HG02970 (cell line): Measurements from ENCODE around the gene INSYN2A.

ENCODE experiments used
- ATAC-seq: cut with Tn5 transposase; IDR thresholded peaks from one replicate; pipeline ENCODE4 v1.9.1; 2021; ENCODE audit warnings: mild to moderate bottlenecking, moderate library complexity, moderate number of reproducible peaks; ENCODE audit not compliant: unreplicated experiment, low FRiP score

The INSYN2A gene

DNA sequence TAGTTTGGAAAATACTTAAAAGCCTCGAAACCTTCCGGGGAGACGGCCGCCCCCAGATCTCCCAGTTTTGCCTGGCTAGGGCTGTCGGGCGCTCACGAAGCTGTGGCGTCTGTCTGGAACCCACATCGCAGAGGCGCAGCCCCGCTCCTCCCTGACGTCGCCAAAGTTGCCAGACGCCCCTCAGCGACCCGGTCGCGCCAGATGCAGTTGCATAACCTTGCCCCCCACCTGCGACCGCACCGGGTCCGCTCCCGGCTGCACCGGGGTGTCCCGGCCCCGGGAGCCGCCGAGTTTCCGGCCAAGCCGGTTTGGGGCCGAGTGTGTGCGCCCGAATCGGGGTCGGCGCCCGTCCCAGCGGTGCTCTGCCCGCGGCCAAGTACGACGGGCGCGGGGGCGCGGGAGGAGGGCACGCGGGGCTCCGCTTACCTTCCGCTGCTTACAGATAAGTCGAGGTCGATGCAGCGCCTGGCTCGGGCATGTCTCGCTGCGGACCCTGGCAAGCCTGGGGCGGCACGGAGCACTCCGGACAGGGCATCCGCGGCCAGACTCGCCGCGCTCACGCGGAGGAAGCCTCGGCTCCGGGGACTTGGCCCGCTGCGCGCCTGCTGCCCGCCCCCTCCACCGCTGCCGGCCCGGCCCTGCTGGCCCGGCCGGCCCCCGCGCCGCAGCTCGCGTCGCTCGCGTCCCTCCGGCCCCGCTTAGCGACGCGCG is 665 bp downstream of the INSYN2A start:
- ATAC-seq = no peak

DNA sequence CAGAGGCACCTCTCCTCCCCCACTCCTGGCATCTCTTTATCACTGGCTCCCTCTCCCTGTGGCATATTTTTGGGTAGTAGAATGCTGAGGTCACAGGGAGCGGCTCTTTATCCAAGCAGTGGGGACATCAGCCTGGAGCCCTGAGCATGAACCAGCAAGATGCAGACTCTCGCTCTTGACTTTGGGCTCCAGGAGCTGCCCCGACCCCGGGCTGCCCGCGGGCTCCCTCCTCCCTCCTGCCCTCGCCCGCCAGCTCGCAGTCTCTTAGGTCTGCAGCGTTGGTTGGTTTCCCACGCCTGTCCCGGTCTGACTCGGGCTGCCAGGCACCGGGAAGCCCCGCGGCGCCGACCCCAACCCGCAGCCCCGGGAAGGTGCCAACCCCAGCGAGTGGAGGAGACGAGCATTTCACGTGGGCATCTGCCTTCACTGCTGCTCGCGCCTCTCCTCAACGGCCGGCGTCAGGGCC is 1.3 kb downstream of the INSYN2A start:
- ATAC-seq = no peak

DNA sequence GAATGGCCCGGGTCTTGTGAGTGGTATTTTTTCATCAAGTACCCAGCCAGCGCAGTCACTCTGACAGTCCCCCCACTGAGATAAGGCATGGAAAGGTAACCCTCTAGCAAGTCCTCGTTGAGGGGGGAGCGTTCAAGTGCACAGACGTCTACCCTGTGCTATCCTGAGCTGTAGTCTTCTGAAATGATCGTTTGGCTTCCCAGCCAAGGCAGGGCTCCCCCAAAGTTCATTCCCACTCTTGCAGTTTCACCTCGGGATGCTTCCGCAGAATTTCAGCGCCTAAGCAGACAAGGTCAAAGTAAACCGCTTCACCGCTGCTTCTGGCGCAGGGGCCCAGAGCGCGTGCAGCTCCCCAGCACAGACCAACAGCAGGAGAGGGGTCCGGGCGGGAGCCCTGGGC is 1.8 kb downstream of the INSYN2A start:
- no peak for ATAC-seq

DNA sequence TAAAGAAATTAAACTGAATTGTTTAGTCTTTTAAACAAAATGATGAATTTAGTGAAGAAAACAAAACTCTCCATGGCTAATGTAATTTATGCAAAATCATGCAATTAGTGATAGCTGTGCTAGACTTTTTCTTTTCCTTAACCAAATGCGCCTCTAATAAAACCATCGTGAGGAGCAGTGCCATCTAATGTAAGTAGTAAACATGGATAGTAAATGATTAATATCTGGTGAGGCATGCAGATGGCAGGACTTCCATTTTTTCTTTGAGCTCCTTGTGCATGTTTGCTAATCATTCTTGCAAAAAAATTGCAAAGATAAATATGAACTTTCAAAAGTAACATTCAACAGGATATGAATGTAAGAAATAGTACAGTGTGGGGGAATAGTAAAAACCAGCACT is 2.3 kb downstream of the INSYN2A start:
- ATAC-seq = no peak

DNA sequence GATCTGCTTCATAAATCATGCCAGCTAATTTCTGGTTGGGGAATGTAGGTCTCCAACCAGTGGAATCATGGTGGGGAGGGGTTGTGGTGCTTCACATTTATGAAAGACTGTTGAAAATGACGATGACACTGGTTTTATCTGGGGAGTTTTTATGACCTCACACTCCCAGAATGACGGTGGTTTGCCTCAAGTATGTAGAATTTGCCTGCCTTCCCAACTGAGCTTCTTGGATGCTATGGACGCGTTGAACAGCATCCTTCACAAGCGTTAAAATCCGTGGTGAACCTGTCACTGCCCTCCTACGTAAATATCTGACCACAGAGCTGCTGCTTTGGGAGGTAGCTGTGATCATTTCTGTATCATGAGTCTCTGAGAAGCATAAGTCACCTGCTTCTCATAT is 3.3 kb downstream of the INSYN2A start:
- no peak for ATAC-seq

DNA sequence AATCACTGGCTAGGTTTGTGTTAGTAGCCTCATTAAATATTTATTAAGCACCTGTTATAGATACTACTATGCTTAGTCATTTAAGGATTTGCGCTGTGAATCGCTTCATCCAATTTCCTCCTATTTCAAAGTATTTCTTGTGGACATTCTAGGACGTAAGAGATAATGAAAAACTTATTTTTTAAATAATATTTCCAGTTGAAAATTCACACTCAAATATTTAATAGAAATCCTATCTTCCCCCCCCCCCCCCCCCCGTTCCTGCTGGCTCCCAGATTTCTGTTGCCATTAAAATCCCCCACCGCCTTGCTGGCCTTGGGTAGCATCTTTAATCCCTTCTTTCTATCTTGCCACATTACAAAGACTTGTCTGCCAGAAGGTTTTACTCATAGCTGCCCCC is 6.0 kb downstream of the INSYN2A start:
- no peak for ATAC-seq

DNA sequence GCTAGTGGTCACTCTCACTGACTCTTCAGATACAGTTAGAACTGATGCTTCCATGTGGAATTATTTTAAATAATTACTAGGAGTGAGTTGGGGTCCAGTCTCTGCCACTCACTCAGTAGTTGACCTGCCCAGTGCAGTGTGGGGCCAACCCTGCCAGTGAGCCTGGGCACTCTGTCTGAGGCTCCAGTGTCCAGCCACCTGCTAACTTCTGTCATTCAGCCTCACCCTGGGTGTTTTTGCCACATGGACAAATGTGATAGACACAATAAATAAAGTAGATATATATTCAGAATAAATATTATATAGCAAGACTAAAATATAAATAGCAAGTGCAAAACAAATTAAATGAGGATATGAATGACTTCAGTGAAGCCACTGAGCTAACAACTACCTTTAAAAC is 7.2 kb downstream of the INSYN2A start:
- ATAC-seq = no peak

DNA sequence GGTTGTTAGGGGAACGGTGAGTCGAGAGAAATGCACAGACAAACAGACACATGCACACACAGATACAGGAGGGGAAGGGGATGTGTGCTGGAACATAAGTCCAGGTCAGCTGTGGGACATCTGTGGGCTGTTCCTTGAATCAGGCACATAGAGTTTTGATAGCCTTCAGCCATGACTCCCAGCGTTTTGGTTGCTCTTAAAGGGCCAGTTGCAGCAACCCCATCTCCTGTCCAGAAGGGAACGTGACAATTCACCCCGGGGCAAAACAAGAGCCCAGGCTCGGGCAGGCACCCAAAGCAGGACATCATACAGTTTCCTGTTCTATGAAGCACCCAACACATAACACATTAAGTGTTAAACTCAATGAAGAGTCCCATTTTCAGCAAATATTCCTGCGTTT is 9.6 kb downstream of the INSYN2A start:
- no peak for ATAC-seq

DNA sequence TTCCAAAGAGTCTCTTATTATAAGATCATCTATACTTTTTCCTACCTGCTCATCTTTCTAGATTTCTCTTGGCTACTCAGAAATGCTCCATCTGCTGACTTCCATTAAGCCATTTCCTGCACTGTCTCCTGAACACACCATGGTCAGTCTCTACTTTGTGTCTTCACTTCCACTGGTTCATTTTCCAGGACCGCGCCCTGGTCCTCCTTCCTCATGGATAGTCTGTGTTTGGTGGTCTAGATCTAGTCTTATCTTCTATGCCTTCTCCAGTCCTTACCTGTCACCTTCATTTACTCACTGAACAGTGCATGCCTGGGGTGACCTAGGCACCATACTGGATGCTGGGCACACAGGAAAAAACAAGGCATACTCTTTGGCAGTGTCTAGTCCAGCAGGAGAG is 11.8 kb downstream of the INSYN2A start:
- ATAC-seq = no peak

DNA sequence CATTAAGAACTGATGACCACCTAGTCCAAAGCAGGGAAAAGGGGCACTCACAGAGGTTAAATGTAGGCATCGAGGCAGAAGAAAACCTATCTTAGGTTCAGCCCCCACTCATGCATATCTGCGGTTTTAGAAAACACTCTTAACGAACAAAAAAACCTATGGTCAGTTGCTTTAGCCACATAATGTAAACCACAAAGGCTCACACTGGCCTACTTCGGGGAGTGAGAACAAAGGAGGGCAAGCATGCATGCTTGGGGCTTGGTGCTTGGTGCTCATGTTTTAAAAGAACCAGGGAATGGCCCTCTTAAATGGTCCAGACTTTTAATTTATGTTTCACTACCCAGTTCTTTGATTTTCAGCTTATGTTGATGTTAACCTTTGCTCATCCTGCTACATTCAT is 14.2 kb downstream of the INSYN2A start:
- ATAC-seq = no peak

DNA sequence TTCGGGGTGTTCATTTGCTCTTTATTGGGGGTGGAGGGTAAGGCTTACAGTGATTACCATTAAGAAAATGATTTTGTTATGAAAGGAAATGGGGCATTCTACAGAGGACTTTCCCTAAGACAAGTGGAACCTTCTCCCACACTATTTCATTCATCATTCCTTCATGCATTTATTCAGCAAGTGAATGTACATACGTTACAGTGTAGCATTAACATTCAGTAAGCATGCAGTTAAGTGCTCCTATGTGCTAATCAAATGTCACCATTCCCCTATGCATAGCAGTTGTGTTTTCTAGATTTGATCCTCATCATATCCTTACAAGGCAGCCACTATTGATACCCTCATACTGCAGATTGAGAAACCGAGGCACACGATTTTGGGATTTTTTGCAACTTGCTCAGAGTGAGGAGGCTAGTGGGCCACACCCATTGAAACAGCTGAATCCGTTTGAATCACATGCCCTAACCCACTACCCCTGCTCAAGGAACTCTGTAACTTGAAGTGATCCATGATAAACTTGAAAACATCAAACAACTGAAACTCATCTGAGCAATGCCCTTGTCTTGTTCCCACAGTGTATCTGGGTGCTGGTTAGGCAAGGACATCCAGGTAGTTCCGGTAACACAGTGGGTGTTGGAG is 16.7 kb downstream of the INSYN2A start:
- ATAC-seq = no peak

DNA sequence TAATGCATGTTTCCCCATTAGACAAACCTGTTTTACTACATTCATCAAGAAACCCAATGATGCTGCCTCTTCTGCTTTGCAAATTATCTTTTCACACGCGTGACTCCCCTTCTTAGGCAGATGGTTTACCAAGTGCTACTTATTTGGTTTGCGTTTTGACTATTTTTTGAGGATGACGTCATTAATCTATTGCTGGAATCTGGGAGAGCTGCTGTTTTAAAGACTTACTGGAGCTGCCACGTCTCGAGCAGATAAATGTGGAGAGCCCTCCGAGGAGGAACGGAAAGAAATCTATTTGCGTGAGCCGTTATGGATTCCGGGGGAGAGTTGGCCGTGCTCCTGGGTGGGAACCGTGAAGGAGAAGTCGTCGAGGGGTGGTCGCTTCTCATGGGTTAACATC is 19.7 kb downstream of the INSYN2A start:
- no peak for ATAC-seq

DNA sequence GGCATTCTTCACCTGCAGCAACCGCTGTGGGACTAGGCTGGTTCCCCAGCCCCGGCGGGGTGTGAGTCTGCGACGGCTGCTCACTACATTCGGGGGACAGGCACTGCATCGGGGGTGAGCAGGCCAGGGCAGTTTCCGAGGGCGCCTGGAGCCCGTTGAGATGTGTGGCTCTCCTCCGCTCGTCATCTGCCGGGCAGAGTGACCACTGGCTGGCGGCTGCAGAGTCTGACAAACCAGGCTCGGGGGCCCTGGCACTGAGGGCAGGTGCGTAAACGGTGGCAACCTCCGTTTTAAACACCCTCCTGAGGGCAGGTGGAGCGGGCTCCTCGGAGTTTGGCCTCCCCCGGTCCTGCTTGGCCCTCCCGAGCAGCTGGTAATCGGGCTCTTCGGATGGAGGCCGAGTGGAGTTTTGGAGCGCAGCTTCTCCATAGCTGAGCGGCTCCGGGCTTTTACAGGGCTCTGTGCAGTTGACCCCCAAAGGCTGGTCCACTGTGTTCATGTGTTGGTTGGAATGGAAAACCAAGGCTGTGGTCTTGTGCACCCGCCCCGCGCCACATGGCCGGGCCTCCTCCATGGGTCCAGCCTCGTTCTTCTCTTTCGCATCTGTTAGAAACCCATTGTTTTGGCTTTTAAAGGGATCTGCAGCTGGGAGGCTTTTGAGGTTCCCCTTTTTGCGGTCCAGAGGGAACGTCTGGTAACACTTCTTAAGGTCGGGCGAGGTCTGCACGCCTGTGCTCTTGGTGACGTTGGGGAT is 20.9 kb downstream of the INSYN2A start:
- ATAC-seq = no peak

DNA sequence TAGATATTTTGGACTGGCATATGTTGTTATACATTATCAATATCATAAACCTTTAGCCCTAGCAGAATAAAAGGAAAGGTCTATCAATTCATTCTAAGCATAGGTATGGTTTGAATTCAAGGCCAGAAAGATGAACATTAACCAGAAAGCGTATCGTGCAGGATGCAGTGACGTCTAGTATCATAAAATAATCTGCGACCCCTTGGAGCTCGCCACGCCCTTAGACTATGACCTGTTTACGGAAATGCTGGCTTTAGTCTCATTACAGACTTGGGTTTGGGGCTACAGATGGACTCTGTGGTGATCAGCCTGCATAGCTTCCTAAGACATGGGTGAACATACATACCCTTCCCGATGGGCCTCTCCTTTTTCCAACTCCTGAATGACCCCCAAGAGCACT is 21.5 kb downstream of the INSYN2A start:
- ATAC-seq = no peak

DNA sequence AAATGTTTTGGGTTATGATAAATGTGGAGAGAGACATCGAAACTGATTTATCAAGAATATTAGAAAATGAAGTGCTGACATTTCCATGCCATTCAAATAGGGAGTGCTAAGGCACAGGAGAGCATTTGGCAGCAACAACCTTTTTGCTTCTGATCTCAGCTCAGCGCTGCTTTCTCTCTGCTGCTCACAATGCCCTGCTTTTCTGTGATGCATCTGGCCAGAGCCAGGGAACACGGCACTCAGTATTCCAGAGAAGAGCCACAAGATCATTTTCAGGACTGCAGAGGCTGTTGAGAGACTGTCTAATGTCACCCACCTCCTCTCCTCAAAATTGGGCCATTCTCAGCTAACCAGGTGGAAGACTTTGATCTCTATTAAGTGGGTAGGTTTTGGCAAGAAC is 28.1 kb downstream of the INSYN2A start:
- no peak for ATAC-seq

DNA sequence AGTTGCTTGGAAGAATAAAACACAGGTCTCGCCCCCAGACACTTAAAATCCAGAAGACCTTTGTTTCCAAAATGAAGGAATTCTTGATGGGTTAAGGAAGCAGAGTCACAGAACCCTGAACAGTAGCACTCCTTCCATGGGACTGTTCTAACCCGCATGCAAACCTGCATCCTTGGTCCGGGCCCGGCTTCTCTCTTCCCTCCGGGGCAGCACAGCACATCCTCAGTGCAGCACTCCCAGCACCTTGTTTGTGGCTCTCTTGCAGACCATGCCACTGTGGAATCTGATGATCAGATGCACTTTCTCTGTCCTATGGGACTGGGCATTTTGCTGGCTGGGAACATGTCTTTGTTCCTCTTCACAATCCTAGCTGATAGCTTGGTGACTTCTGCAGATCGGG is 33.5 kb downstream of the INSYN2A start:
- ATAC-seq = no peak

DNA sequence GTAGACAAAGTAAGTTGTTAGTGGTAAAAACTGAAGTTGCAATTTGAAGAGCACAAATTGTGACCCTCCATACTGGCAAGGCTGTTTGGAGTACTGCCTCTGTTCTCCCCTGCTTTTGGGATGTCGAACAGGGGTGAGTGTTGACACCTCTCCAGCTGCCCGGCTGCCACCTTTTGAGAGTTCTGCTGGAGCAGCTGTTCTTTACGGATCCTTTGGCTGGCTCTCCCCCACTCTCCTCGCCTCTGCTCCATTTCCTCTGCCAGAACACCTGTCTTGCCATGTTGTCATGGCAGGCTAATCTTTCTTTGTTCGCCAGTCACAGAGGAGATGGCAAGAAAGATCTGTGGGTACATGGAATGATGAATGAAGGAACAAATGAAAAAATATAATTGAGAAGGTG is 34.9 kb downstream of the INSYN2A start:
- no peak for ATAC-seq

DNA sequence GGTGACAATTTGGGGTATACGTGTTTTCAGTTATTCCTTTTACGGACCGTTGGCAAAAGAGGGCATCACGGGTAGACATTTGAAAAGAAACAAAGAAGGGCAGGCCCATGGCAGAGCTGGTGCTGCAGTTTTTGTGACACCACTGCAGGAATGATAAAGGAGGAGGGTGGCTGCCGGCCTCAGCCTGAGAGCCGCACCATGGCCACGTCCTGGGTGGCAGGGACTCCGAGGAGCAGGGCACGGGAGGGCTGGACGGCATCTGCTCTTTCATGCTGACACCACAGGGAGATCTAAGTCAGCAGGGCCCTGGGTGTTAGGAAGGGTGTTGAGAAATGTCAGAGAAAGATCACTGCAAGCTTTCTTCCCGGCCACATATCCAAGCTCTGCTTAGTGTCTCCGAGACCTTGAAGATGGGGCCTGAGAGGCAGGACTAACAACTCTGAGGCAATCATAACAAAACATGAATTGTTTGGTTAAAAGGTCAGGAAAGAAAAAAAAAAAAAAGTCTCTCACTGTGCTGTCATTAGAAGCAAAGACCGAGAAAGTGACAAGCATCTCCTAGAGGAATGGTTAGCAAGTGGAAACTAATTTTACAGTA is 36.6 kb downstream of the INSYN2A start:
- no peak for ATAC-seq

DNA sequence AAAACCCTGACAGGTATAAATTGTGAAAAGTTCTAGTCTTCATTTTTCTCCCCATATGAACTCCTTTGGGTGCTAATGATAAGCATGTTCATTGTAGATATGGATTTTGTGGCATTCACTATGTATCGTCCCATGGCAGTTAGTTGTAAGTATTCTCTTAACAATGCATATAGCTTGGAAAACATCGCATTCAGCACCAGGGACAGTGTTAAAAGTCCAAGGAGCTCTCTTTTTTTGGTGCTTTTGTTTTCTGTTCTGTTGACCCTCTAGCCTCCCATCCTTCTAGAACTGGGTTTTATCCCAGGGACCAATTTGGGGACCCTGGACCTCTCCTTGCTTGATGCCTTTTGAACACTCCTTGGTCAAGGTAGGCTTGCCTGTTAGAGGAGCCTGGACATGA is 37.7 kb downstream of the INSYN2A start:
- no peak for ATAC-seq

DNA sequence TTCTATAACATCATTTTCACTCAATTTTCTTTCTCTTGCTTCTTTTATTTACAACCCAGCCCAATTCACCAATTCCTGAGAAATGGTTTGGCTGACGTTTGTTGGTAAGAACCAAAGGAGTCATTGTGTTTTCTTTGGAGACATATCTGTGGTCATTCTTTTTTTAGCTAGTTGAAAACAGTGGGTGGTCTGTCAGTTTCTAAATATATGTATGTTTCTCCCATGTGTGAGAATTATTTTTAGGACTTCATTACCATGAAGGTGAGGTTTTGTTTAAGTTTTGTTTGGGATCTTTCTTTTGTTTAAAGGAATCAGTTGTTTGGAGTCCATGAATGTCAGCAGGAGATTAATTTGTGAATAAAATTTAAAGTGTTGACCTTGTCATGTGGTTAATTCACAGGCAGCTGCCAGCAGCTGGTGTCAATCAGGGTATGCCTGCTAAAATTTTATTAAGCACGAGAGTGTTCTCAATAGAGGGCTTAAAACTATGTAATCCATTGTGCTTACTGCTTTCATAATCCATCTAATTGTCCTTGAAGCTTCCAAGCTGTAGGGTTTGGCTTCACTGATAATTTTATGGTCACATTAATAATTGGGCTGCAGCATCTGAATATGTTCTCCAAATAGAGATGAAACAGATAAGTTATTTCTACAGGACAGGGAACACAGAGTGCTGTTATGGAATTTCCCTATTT is 38.7 kb downstream of the INSYN2A start:
- ATAC-seq = no peak

DNA sequence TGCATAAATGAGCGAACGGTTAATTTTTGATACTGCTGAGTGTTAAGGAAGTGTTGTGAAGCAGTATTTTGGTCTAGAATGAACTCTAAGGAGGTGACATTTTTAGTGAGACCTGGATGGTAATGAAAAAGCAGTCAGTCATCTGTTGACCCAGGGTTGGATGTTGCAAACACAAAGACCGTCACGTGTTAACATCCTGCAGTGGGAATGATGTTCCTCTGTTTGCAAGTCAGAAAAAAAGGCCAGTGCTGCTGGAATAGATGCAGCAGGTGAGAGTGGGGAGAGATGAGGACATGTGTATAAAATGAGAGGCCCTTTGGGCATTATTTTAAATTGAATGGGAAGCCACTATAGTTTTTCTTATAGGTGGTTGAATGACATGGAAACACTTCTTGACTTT is 39.3 kb downstream of the INSYN2A start:
- ATAC-seq = no peak
